HL-60/S4 treated with retinoic acid at 250 ng/mL for 4 days and 3 days (cell line): ENCODE measurements around the gene SVBP.

Source experiments
- in situ Hi-C: fragments of 300-500 bp; cut with MboI; formaldehyde crosslinking; loops from 2 replicates; pipeline ENCODE4 v1.7.0; 2022; ENCODE audit warnings: low sequenced_read_pairs

Gene SVBP

DNA sequence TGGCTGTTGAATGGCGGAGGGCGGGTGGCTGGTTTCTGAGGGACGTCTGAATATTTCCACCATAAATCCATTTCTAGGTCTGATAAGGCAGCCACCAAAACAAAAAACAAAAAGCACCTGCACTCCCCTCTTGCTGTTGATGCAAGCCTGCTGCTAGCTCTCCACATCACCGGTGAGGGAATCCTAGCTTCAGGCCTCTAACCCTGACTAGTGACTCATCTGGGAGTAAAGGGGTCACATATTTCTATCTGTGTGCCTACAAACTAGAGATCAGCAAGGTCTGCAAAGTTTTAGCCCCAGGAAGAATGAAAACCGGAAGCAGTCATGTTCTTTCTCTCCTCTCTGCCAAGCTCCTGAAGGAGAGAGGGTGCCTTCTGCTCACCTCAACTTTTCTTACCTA, 10.6 kb downstream of the SVBP start:
- in situ Hi-C loops: no loop called here

GRCh38 chr1:42806171-42806570, 11.0 kb downstream of the SVBP start:
- in situ Hi-C loops: no loop called here

GRCh38 chr1:42801832-42802473, 15.2 kb downstream of the SVBP start:
- in situ Hi-C loops: no loop called here

GRCh38 chr1:42797979-42798378, 19.2 kb downstream of the SVBP start:
- in situ Hi-C loops: no loop called here

DNA sequence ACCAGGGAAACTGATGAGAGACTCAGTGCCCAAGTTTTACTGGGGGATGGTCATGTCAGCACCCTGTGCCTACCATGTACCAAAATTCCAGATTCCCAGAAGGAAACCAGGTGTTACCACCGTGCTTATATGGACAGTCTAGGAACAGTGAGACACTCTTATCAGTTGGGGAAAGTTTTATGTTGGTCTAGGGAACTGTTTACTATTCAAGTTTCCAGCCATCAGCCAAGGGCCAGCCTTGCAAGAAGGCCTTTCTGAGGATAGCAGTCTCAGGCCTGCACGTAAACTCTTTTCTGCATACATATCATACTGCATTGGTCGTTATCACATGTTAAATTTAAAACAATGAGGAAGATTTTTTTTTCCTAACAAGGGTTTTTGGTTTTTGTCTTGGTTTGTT, 19.8 kb downstream of the SVBP start:
- in situ Hi-C loops: no loop called here

DNA sequence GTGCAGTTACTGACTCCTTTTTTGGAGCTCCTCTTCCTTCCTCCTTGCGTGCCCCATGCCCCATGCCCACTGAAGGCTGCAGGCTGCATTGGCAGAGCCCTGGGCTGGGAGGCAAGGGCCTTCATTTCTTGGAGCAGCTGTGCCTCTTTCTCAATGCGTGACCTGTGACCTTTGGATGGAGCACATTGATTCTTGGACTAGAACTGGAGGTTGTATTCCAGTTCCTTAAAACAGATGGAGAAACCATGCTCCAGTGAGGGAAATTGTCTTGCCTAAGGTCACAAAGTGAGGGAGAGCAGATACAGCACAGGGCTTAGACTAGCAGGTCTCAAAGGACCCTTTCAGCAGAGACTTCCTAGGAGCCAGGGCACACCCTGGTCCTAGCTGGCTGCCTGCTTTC, 23.4 kb downstream of the SVBP start:
- in situ Hi-C loops: no loop called here

- in situ Hi-C loops: loop anchor here (10.0 kb wide), 1 partner anchor 287 kb away; no protein-coding TSS in a partner anchor
Observed at GRCh38 chr1:42788021-42788420, 29.2 kb downstream of the SVBP start.

DNA sequence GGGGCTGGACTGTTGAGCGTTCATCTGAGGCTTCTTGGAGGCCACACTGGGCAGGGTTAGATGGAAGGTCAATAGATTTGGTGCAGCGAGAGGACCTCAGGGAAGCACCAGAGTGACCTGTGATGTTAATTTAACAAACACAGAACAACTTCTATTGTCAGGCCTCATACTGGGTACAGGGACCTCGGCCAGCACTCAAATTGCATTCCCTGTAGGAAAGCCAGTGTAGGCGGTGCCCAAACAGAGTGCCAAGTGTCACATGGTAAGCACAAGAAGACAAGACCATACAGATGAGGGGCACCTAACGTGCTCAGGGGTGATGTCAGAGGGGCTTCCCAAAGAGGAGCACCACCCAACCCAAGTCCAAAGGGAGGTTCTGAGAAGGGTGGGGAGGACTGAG, 31.1 kb downstream of the SVBP start:
- in situ Hi-C loops: loop anchor here (10.0 kb wide), 1 partner anchor 289 kb away; no protein-coding TSS in a partner anchor

GRCh38 chr1:42784946-42785693, 32.1 kb downstream of the SVBP start, which contains the start of gene TMEM269:
TMEM269 (plus strand) TSS chr1:42784991; CDS start chr1:42789894, 4,903 bp downstream.
- in situ Hi-C loops: loop anchor here (10.0 kb wide), 1 partner anchor 290 kb away; no protein-coding TSS in a partner anchor

GRCh38 chr1:42784547-42784945, 32.7 kb downstream of the SVBP start:
- in situ Hi-C loops: loop anchor here (10.0 kb wide), 1 partner anchor 290 kb away; no protein-coding TSS in a partner anchor

DNA sequence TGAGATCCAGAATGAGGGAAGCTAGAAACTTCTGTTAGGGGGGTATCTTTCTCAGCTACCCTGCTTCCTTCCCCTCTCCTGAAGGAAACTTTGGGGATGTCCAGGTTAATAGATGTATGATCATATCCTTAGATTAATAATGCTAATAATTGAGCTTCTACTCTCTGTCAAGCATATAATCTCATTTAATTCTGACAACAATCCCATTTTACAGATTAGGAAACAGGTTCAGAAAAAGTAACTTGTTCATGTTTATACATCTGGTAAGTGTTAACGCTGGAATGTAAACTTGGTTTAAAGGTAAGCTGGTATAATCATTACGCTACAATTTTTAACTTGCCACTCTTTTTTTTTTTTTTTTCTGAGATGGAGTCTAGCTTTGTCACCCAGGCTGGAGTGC, 34.1 kb downstream of the SVBP start:
- in situ Hi-C loops: loop anchor here (10.0 kb wide), 1 partner anchor 292 kb away; no protein-coding TSS in a partner anchor

- in situ Hi-C loops: loop anchor here (10.0 kb wide), 1 partner anchor 295 kb away; no protein-coding TSS in a partner anchor
Observed at GRCh38 chr1:42780176-42780575, 37.0 kb downstream of the SVBP start.

GRCh38 chr1:42779725-42780124, 37.5 kb downstream of the SVBP start:
- in situ Hi-C loops: loop anchor here (10.0 kb wide), 1 partner anchor 295 kb away; no protein-coding TSS in a partner anchor

- in situ Hi-C loops: no loop called here
Observed at GRCh38 chr1:42777852-42778251, 39.3 kb downstream of the SVBP start.

- in situ Hi-C loops: no loop called here
Observed at GRCh38 chr1:42776502-42776901, 40.7 kb downstream of the SVBP start.

DNA sequence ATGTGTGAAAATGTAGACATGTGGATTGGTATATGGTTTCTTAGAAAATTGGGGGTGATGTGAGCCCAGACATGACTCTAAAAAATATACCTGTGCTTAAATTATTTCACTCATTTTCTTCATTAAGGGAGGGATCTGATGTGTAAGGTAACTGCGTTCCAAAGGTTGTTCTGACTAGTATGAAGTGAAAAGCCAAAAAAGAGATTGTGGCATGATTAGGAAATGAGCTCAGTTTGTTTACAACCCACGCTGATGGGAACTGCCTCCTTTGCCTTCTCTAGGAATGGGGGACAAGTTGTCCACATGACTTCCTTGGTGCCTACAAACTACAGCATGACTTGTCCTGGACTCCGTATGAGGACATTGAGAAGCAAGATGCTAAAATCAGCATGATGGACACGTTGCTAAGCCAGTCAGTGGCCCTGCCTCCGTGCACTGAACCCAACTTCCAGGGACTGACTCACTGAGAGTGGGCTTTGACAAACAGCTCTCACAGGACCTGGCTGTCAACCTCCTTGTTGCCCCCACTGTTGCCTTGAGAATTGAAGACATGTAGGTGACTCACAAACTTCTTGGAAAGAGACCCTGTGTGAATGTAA, 42.2 kb downstream of the SVBP start:
- in situ Hi-C loops: no loop called here

DNA sequence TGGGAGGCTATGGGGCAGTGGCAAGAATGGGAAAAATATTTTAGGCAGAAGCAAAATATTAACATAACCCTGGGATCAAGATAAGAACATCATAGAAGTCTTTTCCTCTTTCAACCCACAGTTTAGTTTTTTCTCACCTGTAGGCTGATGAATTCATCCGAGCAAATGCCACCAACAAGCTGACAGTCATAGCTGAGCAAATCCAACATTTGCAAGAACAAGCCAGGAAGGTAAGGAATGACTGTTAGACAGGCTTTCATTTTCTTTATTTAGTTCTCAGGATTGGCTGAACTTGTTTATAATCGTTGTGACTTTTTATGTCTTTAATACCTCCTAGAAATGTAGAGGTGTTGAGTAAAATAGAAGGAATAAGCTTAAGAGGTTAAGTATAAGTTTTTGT, 43.8 kb downstream of the SVBP start:
- in situ Hi-C loops: no loop called here

DNA sequence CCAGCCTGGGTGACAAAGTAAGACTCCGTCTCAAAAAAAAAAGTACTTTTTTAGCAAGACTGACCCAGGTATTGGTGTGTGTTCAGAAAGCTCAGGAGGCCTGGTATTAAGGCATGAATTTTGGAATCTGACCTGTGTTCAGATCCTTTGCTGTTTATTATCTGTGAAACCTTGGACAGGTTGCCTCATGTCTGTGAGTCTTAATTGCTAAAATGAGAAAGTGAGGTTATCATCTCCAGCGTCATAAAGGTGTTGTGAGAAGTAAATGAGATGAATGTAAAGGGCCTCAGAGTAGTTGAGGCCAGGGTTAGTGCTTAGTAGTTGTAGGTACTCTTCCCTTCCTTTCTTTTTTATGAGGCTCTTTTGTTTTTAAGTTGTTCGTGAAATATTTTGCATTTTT, 47.4 kb downstream of the SVBP start:
- in situ Hi-C loops: no loop called here

- in situ Hi-C loops: no loop called here
Observed at GRCh38 chr1:42768172-42768571, 49.0 kb downstream of the SVBP start.

- in situ Hi-C loops: no loop called here
Observed at GRCh38 chr1:42767510-42768000, 49.6 kb downstream of the SVBP start.

GRCh38 chr1:42766741-42767509, 50.3 kb downstream of the SVBP start, which contains the start of the genes C1orf50 and P3H1:
C1orf50 (plus strand) TSS chr1:42767249; CDS start chr1:42767312, 63 bp downstream.
P3H1 (minus strand) TSS chr1:42767028; CDS start chr1:42766971, 57 bp downstream.
- in situ Hi-C loops: no loop called here
